ENCODE measurements around the gene KIAA1958.

Gene KIAA1958

DNA sequence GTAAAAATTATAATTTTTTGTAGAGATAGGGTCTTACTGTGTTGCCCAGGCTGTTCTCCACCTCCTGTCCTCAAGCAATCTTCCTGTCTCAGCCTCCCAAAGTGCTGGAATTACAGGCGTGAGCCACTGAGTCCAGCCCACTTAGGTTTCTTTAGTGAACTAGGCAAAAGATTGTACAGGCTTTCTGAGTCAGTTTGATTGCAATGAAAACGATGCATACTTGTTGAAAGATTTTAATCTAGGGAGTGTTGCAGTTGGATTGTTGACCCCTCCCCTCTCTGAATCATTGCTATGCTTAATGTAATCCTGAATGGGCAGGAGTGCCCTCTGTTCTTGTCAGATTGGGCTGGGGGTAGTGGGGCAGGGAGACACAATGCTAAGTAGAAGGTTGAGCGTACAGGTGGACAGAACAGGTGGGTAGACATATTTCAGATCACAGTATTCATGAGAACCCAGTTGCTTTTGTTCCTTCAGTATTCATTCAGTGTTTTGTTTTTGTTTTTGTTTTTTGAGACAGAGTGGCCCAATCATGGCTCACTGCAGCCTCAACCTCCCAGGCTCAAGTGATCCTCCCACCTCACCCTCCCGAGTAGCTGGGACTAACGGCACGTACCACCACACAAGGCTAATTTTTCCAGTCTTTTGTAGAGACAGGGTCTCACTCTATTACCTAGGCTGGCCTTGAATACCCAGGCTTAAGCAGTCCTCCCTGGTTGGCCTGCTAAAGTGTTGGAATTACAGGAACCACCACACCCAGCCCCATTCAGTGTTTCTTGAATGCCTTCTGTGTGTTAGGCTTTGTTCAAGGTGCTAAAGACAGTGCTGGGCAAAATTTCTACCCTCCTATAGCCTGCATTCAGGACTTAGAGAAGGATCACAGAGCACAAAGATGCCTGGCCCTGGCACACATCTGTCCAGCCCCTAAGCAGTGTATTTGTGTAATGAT, 70.1 kb downstream of the KIAA1958 start:
- TF ChIP-seq EZH2phosphoT487 (IDR thresholded peaks at IDR 0.05; ENCODE audit: low read depth) (no peak), CTCF (IDR thresholded peaks at IDR 0.05; ENCODE audit: low read depth, low read length) (no peak)
- Histone ChIP-seq H3K9ac (ENCODE audit: low read length) (no peak overlapping the region), H3K79me2 (ENCODE audit: low read length) (peaks cover 3% of the 10 kb centered on the region; the same call in 1 of the 2 replicates), H3K36me3 (replicated peaks; ENCODE audit: low read depth, low read length) (no peaks in the 10 kb centered on the region), H4K20me1 (ENCODE audit: insufficient read depth, low read length) (0 out of 2 replicates have a peak, but pooled peaks cover 1% of the 10 kb centered on the region), H3K27ac (ENCODE audit: low read length) (no peak overlapping the region), H3K4me3 (ENCODE audit: low read length) (no peak overlapping the region), H3K9me3 (ENCODE audit: insufficient read depth, low read length) (no peaks in the 10 kb centered on the region), H3K27me3 (ENCODE audit: low read depth, low read length) (no peaks in the 10 kb centered on the region), H3K4me2 (ENCODE audit: low read length) (no peak overlapping the region), H3K4me1 (ENCODE audit: low read length) (no peaks in the 10 kb centered on the region), H2AFZ (ENCODE audit: low read depth, low read length) (no peak overlapping the region)

DNA sequence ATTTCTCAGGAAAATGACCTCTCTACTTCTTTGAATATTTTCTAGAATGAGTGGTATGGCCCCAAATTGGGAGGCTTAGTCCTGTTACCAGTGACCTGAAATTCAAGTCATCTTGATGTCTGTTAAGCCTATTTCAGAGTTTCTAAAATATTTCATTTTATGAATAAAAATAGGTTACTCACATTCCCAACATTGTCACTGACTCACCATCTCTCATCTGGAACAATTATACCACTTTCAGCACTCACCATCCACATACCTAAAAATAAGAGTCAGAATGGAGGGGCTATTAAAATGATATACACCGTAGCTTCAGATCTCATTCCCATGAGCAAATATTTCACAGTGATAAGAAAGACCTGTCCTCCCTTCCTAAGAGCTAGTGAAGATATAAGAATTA, 71.8 kb downstream of the KIAA1958 start:
- no peaks in the 10 kb centered on the region for H3K4me1 ChIP-seq (ENCODE audit: low read length)
- no peaks in the 10 kb centered on the region for H3K9me3 ChIP-seq (ENCODE audit: insufficient read depth, low read length)
- H3K27me3 ChIP-seq (ENCODE audit: low read depth, low read length) = no peaks in the 10 kb centered on the region
- no peaks in the 10 kb centered on the region for H3K79me2 ChIP-seq (ENCODE audit: low read length)
- no peak overlapping the region for H3K4me2 ChIP-seq (ENCODE audit: low read length)
- no peak overlapping the region for H3K4me3 ChIP-seq (ENCODE audit: low read length)
- TF ChIP-seq CTCF (IDR thresholded peaks at IDR 0.05; ENCODE audit: low read depth, low read length) (no peak), EZH2phosphoT487 (IDR thresholded peaks at IDR 0.05; ENCODE audit: low read depth) (no peak)
- H2AFZ ChIP-seq (ENCODE audit: low read depth, low read length) = no peak overlapping the region
- no peak overlapping the region for H3K27ac ChIP-seq (ENCODE audit: low read length)
- H4K20me1 ChIP-seq (ENCODE audit: insufficient read depth, low read length) = no peaks in the 10 kb centered on the region; the same call in 1 of the 2 replicates
- no peaks in the 10 kb centered on the region for H3K36me3 ChIP-seq (replicated peaks; ENCODE audit: low read depth, low read length)
- H3K9ac ChIP-seq (ENCODE audit: low read length) = no peak overlapping the region

- H4K20me1 ChIP-seq (ENCODE audit: insufficient read depth, low read length) = no peaks in the 10 kb centered on the region; the same call in 1 of the 2 replicates
- H3K9me3 ChIP-seq (ENCODE audit: insufficient read depth, low read length) = no peaks in the 10 kb centered on the region
- H2AFZ ChIP-seq (ENCODE audit: low read depth, low read length) = no peak overlapping the region
- no peak overlapping the region for H3K9ac ChIP-seq (ENCODE audit: low read length)
- H3K36me3 ChIP-seq (replicated peaks; ENCODE audit: low read depth, low read length) = no peaks in the 10 kb centered on the region
- H3K79me2 ChIP-seq (ENCODE audit: low read length) = peaks cover under 1% of the 10 kb centered on the region; the same call in 1 of the 2 replicates
- H3K27me3 ChIP-seq (ENCODE audit: low read depth, low read length) = no peaks in the 10 kb centered on the region
- H3K4me1 ChIP-seq (ENCODE audit: low read length) = peaks cover 3% of the 10 kb centered on the region
- H3K4me2 ChIP-seq (ENCODE audit: low read length) = no peak overlapping the region
- TF ChIP-seq CTCF (IDR thresholded peaks at IDR 0.05; ENCODE audit: low read depth, low read length) = no peak
- no peak for TF ChIP-seq EZH2phosphoT487 (IDR thresholded peaks at IDR 0.05; ENCODE audit: low read depth)
- H3K4me3 ChIP-seq (ENCODE audit: low read length) = no peak overlapping the region
- no peak overlapping the region for H3K27ac ChIP-seq (ENCODE audit: low read length)
These were observed 72.4 kb downstream of the KIAA1958 start for GRCh38 chr9:112558978-112559377.

DNA sequence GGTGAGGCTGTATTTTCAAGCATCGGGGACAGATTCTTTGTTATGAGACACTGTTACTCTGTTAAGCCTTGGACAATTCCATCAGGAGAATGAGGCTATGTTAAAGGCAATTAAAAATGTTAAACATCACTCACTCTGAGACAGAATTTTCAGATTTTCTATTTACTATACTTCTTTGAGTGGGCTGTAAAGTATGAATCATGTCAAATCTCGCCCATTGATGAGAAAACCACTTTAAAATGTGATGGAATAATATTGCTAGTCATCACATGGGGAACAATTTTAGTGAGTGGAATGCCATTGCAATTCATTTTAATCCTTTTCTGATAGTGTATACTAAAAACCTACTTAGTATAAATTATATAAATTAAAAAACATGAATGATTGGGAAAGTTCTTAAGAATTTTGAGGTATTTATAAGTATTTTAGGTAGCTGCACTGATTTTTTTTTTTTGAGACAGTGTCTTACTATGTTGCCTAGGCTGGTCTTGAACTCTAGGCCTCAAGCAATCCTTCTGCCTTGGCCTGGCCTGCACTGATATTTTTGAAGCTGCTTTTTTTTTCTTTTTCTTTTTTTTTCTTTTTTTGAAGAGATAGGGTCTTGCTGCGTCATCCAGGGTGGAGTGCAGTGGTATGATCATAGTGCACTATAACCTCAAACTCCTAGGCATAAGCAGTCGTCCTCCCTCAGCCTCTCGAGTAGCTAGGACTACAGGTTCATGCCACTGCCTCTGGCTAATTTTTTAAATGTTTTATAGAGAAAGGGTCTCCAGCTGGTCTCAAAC, 73.2 kb downstream of the KIAA1958 start:
- Histone ChIP-seq H3K4me2 (ENCODE audit: low read length) (no peak overlapping the region), H3K4me3 (ENCODE audit: low read length) (no peak overlapping the region), H3K4me1 (ENCODE audit: low read length) (peaks cover 7% of the 10 kb centered on the region), H3K27ac (ENCODE audit: low read length) (no peak overlapping the region), H2AFZ (ENCODE audit: low read depth, low read length) (no peak overlapping the region), H3K36me3 (replicated peaks; ENCODE audit: low read depth, low read length) (no peaks in the 10 kb centered on the region), H3K9me3 (ENCODE audit: insufficient read depth, low read length) (no peaks in the 10 kb centered on the region), H3K9ac (ENCODE audit: low read length) (no peak overlapping the region), H4K20me1 (ENCODE audit: insufficient read depth, low read length) (no peaks in the 10 kb centered on the region; the same call in 1 of the 2 replicates), H3K27me3 (ENCODE audit: low read depth, low read length) (no peaks in the 10 kb centered on the region), H3K79me2 (ENCODE audit: low read length) (peaks cover 5% of the 10 kb centered on the region; the same call in 1 of the 2 replicates)
- TF ChIP-seq EZH2phosphoT487 (IDR thresholded peaks at IDR 0.05; ENCODE audit: low read depth) = no peak
- no peak for TF ChIP-seq CTCF (IDR thresholded peaks at IDR 0.05; ENCODE audit: low read depth, low read length)

Measured in OCI-LY3 (cell line).